DND-41 (cell line): ENCODE data around the gene TAF1B.

Source experiments
- CTCF ChIP-seq: IDR thresholded peaks from 2 replicates; pipeline ENCODE4 v1.5.1; 2012; ENCODE audit warnings: borderline replicate concordance, low read length, moderate library complexity, mild to moderate bottlenecking; ENCODE audit not compliant: poor library complexity, severe bottlenecking; ENCODE audit errors: extremely low read depth
- EZH2 ChIP-seq: IDR thresholded peaks from 3 replicates; pipeline ENCODE4 v1.6.1; 2012; ENCODE audit warnings: borderline replicate concordance, low read depth, mild to moderate bottlenecking, moderate library complexity, low read length, inconsistent platforms; ENCODE audit not compliant: severe bottlenecking

- TF ChIP-seq CTCF (no peak), EZH2 (no peak)
Observed at GRCh38 chr2:9806656-9807055, 36.6 kb upstream of the TAF1B start.
